HG03064 (cell line): Measurements from ENCODE around the gene MRPS27.

Experiments used
- ATAC-seq: cut with Tn5 transposase; IDR thresholded peaks from one replicate; pipeline ENCODE4 v1.9.1; 2021; ENCODE audit warnings: low read depth; ENCODE audit not compliant: unreplicated experiment

MRPS27 gene

DNA sequence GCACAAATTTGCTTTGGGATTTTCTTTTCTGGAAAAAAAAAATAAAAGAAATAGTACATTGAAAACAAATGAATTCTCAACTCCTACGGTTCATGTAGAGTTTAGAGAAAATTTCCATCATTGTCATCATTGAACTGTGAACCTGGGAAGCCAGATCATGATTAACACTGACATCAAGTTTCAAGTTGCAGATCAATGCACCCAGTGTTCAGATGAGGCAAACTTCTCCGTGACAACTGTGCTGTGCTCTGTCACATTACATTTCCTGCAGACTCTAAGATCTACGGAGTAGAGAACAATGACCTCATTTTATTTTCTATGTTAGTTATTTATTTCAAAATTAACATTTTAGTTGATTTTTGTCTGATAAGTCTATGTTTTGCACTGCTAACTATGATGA is 113.0 kb downstream of the MRPS27 start:
- no peak for ATAC-seq

DNA sequence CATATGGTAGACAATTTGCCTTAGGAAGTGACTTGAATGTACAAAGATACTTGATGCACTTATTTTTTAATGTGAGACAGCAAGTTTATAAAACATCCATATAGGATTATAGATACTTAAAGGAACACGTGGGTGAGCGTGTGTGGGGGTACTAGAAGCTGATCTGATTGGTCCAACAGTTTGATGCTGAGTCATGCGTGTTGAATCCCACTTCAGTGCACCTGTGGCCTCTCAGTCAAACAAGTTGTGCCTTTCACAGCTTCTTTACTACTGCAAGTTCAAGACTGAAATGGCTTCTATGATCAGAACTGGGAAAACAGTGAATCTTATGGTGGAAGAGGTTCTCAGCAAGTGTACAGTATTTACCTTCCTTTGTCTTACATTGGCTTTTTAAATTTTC is 113.9 kb downstream of the MRPS27 start:
- no peak for ATAC-seq

DNA sequence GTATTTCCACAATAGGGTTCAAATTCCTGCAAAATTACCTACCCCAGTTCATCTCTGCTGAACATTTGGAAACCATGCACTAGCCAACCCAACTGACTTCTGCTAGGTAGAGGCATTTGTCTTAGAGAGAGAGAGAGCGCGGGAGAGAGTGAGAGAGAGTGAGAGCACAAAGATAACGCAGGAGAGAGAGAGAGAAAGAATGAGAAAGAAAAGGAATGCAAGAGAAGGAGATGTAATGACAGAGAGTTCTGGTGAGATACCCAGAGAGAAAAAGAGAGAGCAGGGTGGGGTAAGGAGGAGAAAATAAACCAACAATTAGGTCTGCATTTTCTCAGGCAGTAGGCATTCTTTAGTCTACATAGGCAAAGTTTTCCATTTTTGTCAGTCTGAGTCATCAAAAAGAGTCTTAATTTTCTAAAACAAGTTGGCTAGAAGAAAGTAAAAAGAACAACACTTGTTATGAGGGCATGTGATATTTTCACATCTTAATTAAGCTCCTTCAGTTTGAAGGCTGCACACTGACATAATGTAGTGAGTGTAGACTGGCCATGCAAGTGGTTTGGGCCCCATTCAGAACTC is 114.5 kb downstream of the MRPS27 start:
- no peak for ATAC-seq

DNA sequence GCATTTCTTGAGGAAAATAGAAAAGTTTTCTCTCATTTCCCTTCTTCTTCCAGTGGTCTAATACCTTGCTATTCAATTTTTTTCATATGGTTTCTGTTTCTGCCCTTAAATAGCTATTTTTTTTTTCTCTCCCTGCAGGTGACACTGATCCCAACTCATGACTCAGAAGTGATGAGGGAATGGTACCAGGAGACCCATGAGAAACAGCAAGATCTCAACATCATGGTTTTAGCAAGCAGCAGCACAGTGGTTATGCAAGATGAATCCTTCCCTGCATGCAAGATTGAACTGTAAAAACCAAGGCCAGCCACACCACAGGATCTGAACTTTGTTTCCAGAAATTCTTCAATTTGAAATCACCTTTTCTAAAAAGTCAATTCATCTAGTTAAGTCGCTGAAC is 115.1 kb downstream of the MRPS27 start:
- no peak for ATAC-seq

DNA sequence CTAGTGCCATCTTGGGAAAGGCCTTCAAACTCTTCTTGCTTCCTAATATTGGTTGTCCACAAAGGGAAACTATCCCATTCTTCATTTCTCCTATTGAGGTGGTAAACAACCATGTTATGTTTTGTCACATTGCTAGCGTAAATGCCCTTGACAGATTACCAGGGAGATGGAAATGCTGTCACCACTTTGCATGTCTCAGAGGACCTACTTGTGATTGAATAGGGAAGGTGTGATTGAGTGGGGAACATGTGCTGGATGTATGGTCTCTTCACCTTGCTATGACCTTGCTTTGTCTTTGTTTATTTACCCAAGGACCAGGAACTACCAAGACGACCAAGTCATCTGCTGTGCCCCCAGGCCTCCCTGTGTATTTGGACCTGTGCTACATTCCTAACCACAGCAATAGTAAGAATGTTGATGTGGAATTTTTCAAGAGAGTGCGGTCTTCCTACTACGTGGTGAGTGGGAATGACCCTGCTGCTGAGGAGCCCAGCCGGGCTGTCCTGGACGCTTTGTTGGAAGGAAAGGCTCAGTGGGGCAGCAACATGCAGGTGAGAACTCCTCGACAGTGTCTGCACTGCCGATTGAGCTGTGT is 116.7 kb downstream of the MRPS27 start:
- ATAC-seq = no peak

DNA sequence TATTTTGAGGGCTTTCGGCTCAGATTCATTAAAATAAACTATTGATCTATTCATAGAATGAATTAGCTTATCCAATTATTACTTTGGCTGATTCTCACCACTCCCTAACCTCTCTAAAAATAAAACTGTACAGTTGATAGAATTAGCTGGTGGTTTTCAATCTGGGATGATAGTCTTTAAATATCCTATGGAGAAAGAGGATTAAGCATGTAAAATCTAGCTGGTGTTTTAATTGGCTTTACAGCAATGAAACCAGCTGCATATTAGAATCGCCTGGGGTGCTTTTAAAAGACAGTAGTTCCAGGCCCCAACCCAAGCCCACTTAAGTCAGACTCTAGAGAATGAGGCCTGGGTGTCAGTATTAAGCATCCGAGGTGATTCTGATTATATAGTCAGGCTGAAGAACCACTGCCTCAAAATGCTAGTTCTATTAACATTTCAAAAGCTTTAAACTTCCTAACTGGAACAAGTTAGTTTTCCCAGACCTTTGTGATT is 117.7 kb downstream of the MRPS27 start:
- ATAC-seq = no peak

DNA sequence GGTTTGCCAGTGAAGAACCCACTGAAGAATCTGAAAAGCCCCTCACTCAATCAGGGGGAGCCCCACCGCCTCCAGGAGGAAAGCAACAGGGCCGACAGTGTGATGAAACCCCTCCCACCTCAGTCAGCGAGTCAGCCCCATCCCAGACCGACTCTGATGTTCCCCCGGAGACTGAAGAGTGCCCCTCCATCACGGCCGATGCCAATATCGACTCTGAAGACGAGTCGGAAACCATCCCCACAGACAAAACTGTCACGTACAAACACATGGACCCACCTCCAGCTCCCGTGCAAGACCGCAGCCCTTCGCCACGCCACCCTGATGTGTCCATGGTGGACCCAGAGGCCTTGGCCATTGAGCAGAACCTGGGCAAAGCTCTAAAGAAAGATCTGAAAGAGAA is 120.4 kb downstream of the MRPS27 start:
- no peak for ATAC-seq

DNA sequence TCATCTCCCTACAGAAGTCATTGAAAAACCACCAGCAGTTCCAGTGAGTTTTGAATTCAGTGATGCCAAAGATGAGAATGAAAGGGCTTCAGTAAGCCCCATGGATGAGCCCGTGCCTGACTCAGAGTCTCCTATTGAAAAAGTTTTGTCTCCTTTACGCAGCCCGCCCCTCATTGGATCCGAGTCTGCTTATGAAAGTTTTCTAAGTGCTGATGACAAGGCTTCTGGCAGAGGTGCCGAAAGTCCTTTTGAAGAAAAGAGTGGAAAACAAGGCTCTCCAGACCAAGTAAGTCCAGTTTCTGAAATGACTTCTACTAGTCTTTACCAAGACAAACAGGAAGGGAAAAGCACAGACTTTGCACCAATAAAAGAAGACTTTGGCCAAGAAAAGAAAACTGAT is 122.6 kb downstream of the MRPS27 start:
- ATAC-seq = no peak

DNA sequence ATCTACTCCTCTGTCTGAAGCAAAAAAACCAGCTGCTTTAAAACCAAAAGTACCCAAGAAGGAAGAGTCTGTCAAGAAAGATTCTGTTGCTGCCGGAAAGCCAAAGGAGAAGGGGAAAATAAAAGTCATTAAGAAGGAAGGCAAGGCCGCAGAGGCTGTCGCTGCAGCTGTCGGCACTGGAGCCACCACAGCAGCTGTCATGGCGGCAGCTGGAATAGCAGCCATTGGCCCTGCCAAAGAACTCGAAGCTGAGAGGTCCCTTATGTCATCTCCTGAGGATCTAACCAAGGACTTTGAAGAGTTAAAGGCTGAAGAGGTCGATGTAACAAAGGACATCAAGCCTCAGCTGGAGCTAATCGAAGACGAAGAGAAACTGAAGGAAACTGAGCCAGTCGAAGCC is 124.5 kb downstream of the MRPS27 start:
- no peak for ATAC-seq

DNA sequence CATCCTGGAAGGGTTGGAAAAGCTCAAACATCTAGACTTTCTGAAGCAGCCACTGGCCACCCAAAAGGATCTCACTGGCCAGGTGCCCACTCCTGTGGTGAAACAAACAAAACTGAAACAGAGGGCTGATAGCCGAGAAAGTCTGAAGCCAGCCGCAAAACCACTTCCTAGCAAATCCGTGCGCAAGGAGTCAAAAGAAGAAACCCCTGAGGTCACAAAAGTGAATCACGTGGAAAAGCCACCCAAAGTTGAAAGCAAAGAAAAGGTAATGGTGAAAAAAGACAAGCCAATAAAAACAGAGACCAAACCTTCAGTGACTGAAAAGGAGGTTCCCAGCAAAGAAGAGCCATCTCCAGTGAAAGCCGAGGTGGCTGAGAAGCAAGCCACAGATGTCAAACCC is 125.2 kb downstream of the MRPS27 start:
- peak; percentile 91 for ATAC-seq

DNA sequence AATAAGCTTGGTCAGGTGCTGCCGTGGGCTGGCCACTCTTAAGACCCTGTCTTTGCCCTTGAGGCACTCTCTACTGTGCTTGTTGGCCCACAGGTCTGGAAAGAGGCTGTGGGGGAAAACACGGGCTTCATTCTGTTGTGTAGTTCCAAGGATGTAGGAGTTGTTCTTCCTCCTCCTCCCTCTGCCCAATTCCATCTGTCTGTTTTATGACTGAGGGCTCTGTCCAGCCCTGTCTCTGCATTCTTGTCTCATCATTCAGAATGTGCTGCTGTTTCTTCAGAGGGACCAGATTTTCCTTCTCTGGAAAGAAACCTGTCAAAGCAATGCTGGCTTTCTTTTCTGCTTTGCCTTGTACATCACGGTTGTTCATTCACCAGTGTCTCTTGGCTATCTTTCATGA is 128.6 kb downstream of the MRPS27 start:
- no peak for ATAC-seq

DNA sequence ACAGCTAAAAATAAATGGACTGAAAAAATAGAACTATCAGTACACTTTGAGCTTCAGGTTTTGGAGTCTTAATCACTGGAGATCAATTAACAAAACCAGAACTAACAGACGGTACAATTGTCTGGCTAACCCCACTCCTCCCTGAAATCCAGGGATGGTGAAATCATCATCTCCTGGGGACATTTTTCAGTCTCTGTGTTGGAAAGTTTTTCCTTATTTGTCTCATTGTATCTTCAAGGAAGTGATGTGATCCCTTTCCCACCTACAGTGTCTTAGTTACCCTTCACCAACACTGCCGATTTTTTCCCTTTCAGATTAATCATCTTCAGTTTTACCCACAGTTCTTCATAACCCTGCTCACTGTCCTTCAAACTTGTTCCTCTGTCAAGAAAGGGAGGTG is 130.9 kb downstream of the MRPS27 start:
- ATAC-seq = no peak

DNA sequence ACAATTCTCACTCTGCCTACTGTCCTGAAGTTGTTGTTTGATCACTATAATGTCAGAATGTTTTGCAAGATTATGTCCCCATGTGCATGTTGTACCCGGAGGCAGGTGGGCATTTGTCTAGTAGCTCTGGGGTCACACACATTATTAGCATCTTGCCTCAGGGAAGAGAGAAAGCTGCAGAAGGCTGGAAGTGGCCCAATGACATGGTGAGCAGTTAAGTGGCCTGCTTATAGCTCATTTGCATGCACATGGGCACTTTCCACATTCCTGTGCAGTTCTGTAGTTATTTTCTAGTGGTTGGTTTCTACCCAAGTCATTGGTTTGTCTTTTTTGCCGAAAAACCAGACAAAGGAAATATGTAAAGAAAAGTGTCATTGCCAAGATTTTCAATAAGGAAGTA is 131.9 kb downstream of the MRPS27 start:
- ATAC-seq = no peak

DNA sequence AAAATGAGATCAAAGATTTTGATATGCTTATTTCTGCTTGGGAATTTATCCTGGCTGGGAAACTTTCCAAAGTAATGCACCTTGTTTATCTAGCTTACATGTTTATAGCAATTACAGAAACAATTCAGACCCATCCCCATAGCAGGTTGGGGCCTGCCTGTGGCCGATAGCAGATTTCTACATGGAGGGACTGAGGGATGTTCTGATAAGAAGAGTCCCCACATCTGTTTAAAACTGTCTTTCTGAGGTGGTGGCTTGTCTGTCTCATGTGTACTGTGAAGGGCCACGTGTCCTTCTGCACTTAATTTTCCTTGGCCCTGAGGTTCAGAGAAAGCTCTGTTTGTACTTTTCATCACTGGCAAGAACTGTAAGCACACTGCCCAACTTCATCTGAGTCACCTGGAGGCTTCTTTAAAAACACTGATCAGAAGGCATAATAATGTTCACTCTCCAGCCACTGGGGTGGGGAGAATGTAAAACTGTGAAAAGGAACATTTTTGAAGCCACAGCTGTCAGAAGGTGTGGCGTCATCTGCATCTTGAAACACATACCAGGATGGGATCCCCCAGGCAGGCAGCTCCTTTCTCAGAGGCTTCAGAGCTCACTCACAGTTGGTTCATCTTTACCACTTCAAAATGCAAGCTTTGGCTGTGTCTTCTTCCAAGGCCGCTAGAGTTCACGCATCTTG is 132.5 kb downstream of the MRPS27 start:
- no peak for ATAC-seq

DNA sequence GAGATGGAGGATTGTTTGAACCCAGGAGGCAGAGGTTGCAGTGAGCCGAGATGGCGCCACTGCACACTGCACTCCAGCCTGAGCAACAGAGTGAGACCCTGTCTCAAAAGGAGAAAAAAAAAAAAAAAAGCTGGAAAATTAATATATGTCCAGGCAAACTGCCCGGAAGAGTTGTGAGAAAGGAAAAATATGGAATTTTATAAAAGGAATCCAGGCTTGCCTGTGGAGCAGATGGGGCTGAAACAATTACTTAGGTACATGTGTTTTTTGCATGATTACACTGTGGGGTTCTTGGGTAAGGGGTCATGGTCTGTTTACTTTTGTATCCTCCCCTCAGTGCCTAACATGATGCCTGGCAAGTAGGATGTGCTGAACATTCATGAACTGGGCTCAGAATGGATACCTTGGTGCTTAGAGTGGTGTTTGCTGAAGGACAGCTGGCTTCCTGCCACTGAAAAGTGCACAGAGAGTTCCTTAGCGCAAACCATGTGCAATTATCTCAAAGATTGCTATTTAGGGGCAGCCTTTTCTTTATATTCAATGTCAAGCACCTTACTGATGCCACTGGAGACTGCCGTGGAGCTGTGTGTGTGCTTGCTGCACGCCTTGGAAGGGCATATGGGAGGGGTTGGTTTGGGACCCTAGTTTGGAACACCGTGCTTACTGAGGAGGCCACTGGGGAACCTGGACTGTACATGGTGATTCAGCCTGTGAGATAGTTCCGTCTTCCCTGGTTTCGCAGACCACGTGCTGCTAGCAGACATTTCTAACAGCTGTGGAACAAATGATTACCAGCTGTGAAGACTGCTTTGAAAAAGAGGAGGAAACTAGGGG is 134.3 kb downstream of the MRPS27 start:
- ATAC-seq = no peak

DNA sequence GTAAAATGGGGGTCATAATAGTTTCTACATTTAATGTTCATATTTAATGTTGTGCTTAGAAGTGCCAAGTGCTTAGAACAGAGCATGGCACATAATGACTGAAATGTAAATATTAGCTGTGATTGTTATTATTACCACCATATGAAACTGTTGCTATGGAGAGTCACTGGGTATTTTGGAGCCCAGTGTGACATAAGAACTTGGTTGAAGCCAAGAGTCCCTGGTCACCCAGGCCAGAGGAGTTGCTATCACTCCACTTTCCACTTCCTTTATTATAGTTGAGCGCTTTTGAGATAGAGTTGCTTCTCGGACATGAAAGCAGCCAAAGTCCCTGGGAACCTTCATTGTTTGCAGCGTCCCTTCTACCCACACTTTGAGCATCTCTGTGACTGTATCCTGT is 135.6 kb downstream of the MRPS27 start:
- ATAC-seq = no peak

DNA sequence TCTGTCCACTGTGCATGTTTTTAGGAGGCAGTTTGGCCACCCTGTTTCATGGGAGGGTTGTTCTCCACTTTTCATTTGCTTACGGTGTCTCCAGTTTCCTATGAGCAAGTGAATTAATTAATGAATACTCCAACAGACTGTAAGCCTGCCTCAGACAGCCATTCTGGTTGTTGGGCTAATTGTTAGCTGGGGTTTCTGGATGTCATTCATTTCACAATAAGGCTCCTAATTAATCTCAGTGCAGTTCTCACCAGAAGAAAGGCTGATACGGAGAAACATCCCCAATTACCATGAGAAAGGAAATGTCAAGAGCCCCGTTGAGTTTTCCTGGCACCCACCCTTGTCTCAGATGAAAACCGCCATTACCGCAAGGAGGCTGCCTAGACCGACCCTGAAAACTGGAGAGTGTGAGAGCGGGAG is 136.9 kb downstream of the MRPS27 start:
- no peak for ATAC-seq

DNA sequence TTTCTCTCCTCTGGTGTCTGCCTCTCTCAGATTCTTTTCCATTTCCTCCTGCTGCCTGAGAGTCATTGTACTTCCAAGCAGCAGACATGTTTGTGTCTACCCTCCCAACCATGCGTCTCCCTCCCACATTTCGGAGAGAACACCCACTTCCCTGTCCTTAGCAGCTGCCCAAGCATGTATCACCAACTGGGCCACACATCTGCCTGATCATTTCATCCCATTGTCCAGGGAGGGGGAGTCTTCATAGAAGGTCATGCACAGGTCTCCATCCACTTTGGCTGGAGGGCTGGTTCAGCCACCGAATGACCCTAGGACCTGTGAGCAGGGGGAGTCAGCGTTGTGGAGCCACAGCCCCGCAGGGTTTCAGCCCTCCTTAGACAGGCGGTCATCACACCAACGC is 137.4 kb downstream of the MRPS27 start:
- no peak for ATAC-seq

DNA sequence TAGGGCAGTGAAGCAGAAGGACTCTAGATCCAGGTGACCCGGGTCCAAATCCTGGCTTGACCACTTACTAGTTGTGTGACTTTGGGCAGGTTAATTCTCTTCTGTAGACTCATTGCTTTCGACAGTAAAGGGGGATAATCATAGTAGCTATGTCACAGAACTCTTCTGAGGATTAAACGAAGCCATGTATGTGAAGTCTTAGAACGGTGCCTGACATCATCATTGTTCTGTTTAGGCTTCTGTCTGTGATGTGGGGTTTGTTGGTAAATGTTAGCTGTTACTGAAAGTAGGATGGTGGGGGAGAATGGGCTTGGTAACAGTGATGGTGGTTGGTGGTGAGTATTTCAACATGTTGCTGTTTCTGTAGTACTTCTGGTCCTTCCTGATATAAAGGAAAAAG is 139.1 kb downstream of the MRPS27 start:
- ATAC-seq = no peak

DNA sequence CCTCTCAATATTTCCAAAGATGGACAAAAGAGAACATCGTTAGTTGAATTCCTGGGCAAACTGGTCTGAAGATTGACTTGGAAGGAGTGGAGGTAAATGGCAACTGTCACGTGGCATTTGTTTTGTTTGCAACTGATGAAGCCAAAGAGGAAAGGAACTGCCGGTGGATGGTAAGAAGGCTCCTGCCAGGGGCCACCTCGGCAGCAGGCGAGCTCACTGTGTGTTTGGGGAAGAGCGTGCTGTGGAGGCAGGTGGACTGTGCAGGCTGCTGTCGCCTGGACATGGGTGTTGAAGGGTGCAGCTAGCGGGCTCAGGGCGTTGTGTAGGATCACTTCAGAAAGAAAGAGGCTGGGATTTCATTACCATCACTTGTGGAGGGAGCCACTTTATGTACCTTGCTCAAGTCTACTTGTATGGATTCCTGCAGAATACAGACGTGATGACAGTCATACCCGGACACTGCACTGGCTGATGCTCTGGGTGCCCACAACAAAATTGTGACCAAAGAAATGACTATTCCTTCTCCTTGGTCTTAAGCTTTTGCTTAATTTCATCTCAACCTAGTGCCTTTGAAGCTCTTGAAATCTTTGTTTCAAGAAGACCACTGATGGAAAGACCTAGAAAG is 140.1 kb downstream of the MRPS27 start:
- no peak for ATAC-seq
